IMR-90 (cell line): Measurements from ENCODE around the gene MSMP. TPM values are rescaled to one million over a fixed set of nuclear protein-coding genes. Genes with fewer than 3 reads are reported as not detected.

Experiments
- ATAC-seq: fragments of 200-7000 bp; cut with Tn5 transposase; 2 replicates; pipeline ENCODE4 v1.9.1; 2020; ENCODE audit warnings: low read depth, mild to moderate bottlenecking, moderate library complexity
- BruUV-seq: library from RNA; stranded (reverse); fragments of 400-500 nt; replicated peaks from 2 replicates; lab custom pipeline; 2021; lab: Mats Ljungman, UMichigan
- CTCF ChIA-PET: fragments of 300-600 bp; formaldehyde crosslinking; extraction: SDS; loops from one replicate; lab custom pipeline; 2021; ENCODE audit warnings: antibody characterized with exemption; lab: Yijun Ruan, JAX
- POLR2A ChIA-PET: fragments of 300-600 bp; sonication (Branson Sonifier 250); formaldehyde crosslinking; loops from one replicate; lab custom pipeline; 2022; ENCODE audit warnings: antibody characterized with exemption; ENCODE audit not compliant: unreplicated experiment; lab: Charles Lee
- DNase-seq: peaks from one replicate; pipeline ENCODE4 v3.0.0; 2013
- H2AFZ ChIP-seq: replicated peaks from 2 replicates; pipeline ENCODE3; 2013; ENCODE audit warnings: low read length, mild to moderate bottlenecking; ENCODE audit not compliant: poor library complexity
- H2AK5ac ChIP-seq: 2 replicates; pipeline ENCODE4 v1.6.1; 2013; ENCODE audit warnings: low read depth, low read length, inconsistent platforms
- H2AK9ac ChIP-seq: replicated peaks from 2 replicates; pipeline ENCODE3; 2013; ENCODE audit warnings: mild to moderate bottlenecking, low read depth, low read length, moderate library complexity; ENCODE audit not compliant: poor library complexity
- H2BK120ac ChIP-seq: 2 replicates; pipeline ENCODE4 v1.6.1; 2013; ENCODE audit warnings: low read depth, low read length, inconsistent platforms
- H2BK15ac ChIP-seq: 3 replicates; pipeline ENCODE4 v1.6.1; 2013; ENCODE audit warnings: low read depth, low read length, inconsistent platforms
- H2BK20ac ChIP-seq: 2 replicates; pipeline ENCODE4 v1.6.1; 2013; ENCODE audit warnings: low read depth, mild to moderate bottlenecking, inconsistent platforms, low read length, moderate library complexity
- H2BK5ac ChIP-seq: 2 replicates; pipeline ENCODE4 v1.6.1; 2013; ENCODE audit warnings: mild to moderate bottlenecking, low read depth, low read length, inconsistent platforms; ENCODE audit not compliant: poor library complexity, severe bottlenecking
- H3K14ac ChIP-seq: replicated peaks from 2 replicates; pipeline ENCODE4 v1.6.1; 2013; ENCODE audit warnings: low read depth, low read length, inconsistent platforms
- H3K18ac ChIP-seq: 2 replicates; pipeline ENCODE4 v1.6.1; 2013; ENCODE audit warnings: low read depth, low read length, control low read depth
- H3K23ac ChIP-seq: 2 replicates; pipeline ENCODE4 v1.6.1; 2013; ENCODE audit warnings: low read depth, low read length, inconsistent platforms
- H3K27ac ChIP-seq: 2 replicates; pipeline ENCODE4 v1.5.1; 2013; ENCODE audit warnings: mild to moderate bottlenecking, control low read depth, low read length; ENCODE audit not compliant: insufficient read depth
- H3K27me3 ChIP-seq: 2 replicates; pipeline ENCODE4 v1.6.1; 2013; ENCODE audit warnings: low read length; ENCODE audit not compliant: control insufficient read depth, insufficient read depth
- H3K36me3 ChIP-seq: 2 replicates; pipeline ENCODE4 v1.6.1; 2013; ENCODE audit warnings: low read length, mixed read lengths; ENCODE audit not compliant: control insufficient read depth, insufficient read depth
- H3K4ac ChIP-seq: 2 replicates; pipeline ENCODE4 v1.6.1; 2013; ENCODE audit warnings: low read depth, low read length, inconsistent platforms
- H3K4me1 ChIP-seq: 2 replicates; pipeline ENCODE4 v1.6.1; 2013; ENCODE audit warnings: low read length, mixed read lengths; ENCODE audit not compliant: control insufficient read depth, insufficient read depth
- H3K4me2 ChIP-seq: 2 replicates; pipeline ENCODE4 v1.6.1; 2013; ENCODE audit warnings: low read depth, mild to moderate bottlenecking, control low read depth, low read length, moderate library complexity
- H3K4me3 ChIP-seq: 2 replicates; pipeline ENCODE4 v1.5.1; 2013; ENCODE audit warnings: low read depth, mild to moderate bottlenecking, control low read depth, low read length, moderate library complexity; ENCODE audit not compliant: insufficient read depth
- H3K56ac ChIP-seq: 2 replicates; pipeline ENCODE4 v1.6.1; 2013; ENCODE audit warnings: low read length, inconsistent platforms; ENCODE audit not compliant: insufficient read depth; ENCODE audit errors: extremely low read depth
- H3K79me1 ChIP-seq, 2 experiments: 2 replicates each; pipeline ENCODE4 v1.6.1; 2013; ENCODE audit warnings: low read length in 2 of 2, inconsistent platforms in 1 of 2, low read depth in 1 of 2
- H3K9ac ChIP-seq: 2 replicates; pipeline ENCODE4 v1.6.1; 2013; ENCODE audit warnings: low read depth, low read length, control low read depth
- H3K9me1 ChIP-seq: 2 replicates; pipeline ENCODE4 v1.6.1; 2013; ENCODE audit warnings: low read length, inconsistent platforms; ENCODE audit not compliant: insufficient read depth
- H3K9me3 ChIP-seq: 2 replicates; pipeline ENCODE4 v1.6.1; 2013; ENCODE audit warnings: low read length; ENCODE audit not compliant: control insufficient read depth, insufficient read depth
- H4K20me1 ChIP-seq: 2 replicates; pipeline ENCODE4 v1.6.1; 2013; ENCODE audit warnings: low read length, inconsistent platforms; ENCODE audit not compliant: insufficient read depth
- H4K5ac ChIP-seq: 2 replicates; pipeline ENCODE4 v1.6.1; 2013; ENCODE audit warnings: mild to moderate bottlenecking, low read depth, low read length, control low read depth
- H4K8ac ChIP-seq, 2 experiments: 2 replicates each; pipeline ENCODE4 v1.6.1; 2013; ENCODE audit warnings: low read depth in 2 of 2, low read length in 2 of 2, control low read depth in 1 of 2, inconsistent platforms in 1 of 2
- H4K91ac ChIP-seq: 2 replicates; pipeline ENCODE4 v1.6.1; 2013; ENCODE audit warnings: low read depth, low read length, inconsistent platforms; ENCODE audit not compliant: insufficient read depth
- BHLHE40 ChIP-seq: fragments of 150-350 bp; IDR thresholded peaks from 2 replicates; pipeline ENCODE4 v1.6.1; 2016; ENCODE audit warnings: mild to moderate bottlenecking, low read depth, low read length
- CEBPB ChIP-seq: IDR thresholded peaks from 2 replicates; pipeline ENCODE4 v1.6.1; 2012; ENCODE audit warnings: low read depth, low read length, improper control_type of control experiment
- CTCF ChIP-seq: conservative IDR thresholded peaks from 2 replicates; pipeline ENCODE4 v1.5.1; 2012; ENCODE audit warnings: mild to moderate bottlenecking, low read depth, low read length, improper control_type of control experiment
- ELK1 ChIP-seq: fragments of 150-350 bp; IDR thresholded peaks from 2 replicates; pipeline ENCODE4 v1.6.1; 2016; ENCODE audit warnings: low read depth, mild to moderate bottlenecking, low read length, moderate library complexity, borderline replicate concordance
- FOS ChIP-seq: fragments of 150-350 bp; IDR thresholded peaks from 2 replicates; pipeline ENCODE4 v1.6.1; 2016; ENCODE audit warnings: low read depth, low read length
- MAZ ChIP-seq: IDR thresholded peaks from 2 replicates; pipeline ENCODE4 v1.6.1; 2012; ENCODE audit warnings: low read depth, mild to moderate bottlenecking, low read length, improper control_type of control experiment, moderate library complexity, borderline replicate concordance
- MXI1 ChIP-seq: IDR thresholded peaks from 2 replicates; pipeline ENCODE4 v1.6.1; 2012; ENCODE audit warnings: low read depth, mild to moderate bottlenecking, low read length, moderate library complexity, borderline replicate concordance
- NFE2L2 ChIP-seq: fragments of 150-350 bp; IDR thresholded peaks from 2 replicates; pipeline ENCODE4 v1.6.1; 2016; ENCODE audit warnings: low read depth, mild to moderate bottlenecking, low read length
- POLR2A ChIP-seq: IDR thresholded peaks from 2 replicates; pipeline ENCODE4 v1.6.1; 2012; ENCODE audit warnings: mild to moderate bottlenecking, low read depth, low read length
- RAD21 ChIP-seq: IDR thresholded peaks from 2 replicates; pipeline ENCODE4 v1.6.1; 2012; ENCODE audit warnings: low read length, improper control_type of control experiment
- RCOR1 ChIP-seq: IDR thresholded peaks from 2 replicates; pipeline ENCODE4 v1.6.1; 2012; ENCODE audit warnings: mild to moderate bottlenecking, low read length, improper control_type of control experiment; ENCODE audit not compliant: insufficient replicate concordance
- SMC3 ChIP-seq: fragments of 150-350 bp; IDR thresholded peaks from 2 replicates; pipeline ENCODE4 v1.6.1; 2016; ENCODE audit warnings: low read depth, mild to moderate bottlenecking, antibody characterized with exemption, low read length, moderate library complexity
- WGBS, 2 experiments: methylation state at CpG; one replicate each; pipeline versions ENCODE4 v1.1.5 to v1.1.7; 2013; ENCODE audit warnings: missing lambda C conversion rate in 2 of 2; ENCODE audit not compliant: insufficient read length in 1 of 2; ENCODE audit errors: extremely low coverage in 2 of 2; 5-methylcytosine and 5-hydroxymethylcytosine counted together
- dilution Hi-C: fragments of 300-500 bp; cut with HindIII; formaldehyde crosslinking; loops from one replicate; pipeline ENCODE4 v1.14.3; 2018; ENCODE audit warnings: low sequenced_read_pairs; ENCODE audit not compliant: unreplicated experiment
- in situ Hi-C: fragments of 300-500 bp; cut with MboI; formaldehyde crosslinking; loops from 3 replicates; pipeline ENCODE4 v1.14.3; 2019; ENCODE audit warnings: low sequenced_read_pairs, inconsistent platforms, mixed read lengths
- intact Hi-C: fragments of 100-400 bp; cut with micrococcal nuclease; formaldehyde crosslinking; loops from 2 replicates; pipeline ENCODE4 v1.10.0; 2022
- polyA plus RNA-seq, 3 experiments: library from polyadenylated mRNA; depleted of rRNA; stranded (reverse); fragments of >200 nt; gene quantifications; 2 replicates each; pipeline ENCODE4 v1.2.3, GENCODE V29; 2012; ENCODE audit warnings: low replicate concordance in 1 of 3
- total RNA-seq: library from RNA; depleted of rRNA; stranded (reverse); fragments of >200 nt; gene quantifications from 2 replicates; pipeline ENCODE4 v1.2.3, GENCODE V29; 2012

MSMP gene
- total and polyA plus RNA-seq, 2 of the 4 experiments (the other 2 are of a cell fraction) = not detected

DNA sequence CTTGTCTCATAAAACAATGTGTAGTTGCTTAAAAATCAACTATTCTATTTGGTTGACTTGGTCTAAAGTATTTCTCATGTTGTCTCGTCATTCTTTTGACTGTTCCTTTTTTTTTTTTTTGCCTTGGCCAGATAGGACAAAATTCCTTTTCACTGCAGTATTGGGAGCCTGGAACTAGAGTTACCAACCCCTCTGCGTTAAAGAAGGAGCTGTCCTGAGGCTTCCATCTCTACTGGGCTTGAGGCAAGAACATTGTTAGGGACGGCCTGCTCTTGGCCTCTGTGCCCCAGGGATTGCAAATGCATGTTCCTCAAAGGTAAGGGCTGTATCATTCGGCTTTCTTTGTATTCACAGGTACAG is 35.9 kb upstream of the MSMP start:
- in situ Hi-C loops = no loop called here
- no TSS peak for BruUV-seq

More for the DNA sequence above, 35.9 kb upstream of the MSMP start:
- H3K4me3 ChIP-seq = no peak overlapping the region
- H4K8ac ChIP-seq = no peak overlapping the region
- no peak for ATAC-seq
- intact Hi-C loops = loop anchor here (1.0 to 2.0 kb wide), 5 partner anchors 23 to 155 kb away; partner anchors contain the start of gene SPAG8
- H3K36me3 ChIP-seq = no peaks in the 10 kb centered on the region
- peak overlapping the region; percentile 93 for H2AFZ ChIP-seq
- H3K9me1 ChIP-seq = peaks cover 24% of the 10 kb centered on the region
- no peak overlapping the region for H3K18ac ChIP-seq
- no peak overlapping the region for H2BK15ac ChIP-seq
- no peak for DNase-seq
- ChIA-PET POLR2A (interaction anchor here (0.8 kb wide), 1 partner anchor 92 kb away, joined by 3 read pairs; no protein-coding TSS in a partner anchor), CTCF (interaction anchor here (0.6 to 2.1 kb wide), 23 partner anchors 13 to 240 kb away, joined by 3 to 25 read pairs (median 3); partner anchors contain the start of genes OR13J1 and SPAG8)
- no peak overlapping the region for H4K5ac ChIP-seq
- no peak overlapping the region for H4K91ac ChIP-seq
- H2BK5ac ChIP-seq = no peak overlapping the region
- TF ChIP-seq RAD21 = no peak
- TF ChIP-seq SMC3 = no peak
- no peak for TF ChIP-seq RCOR1
- no peak for TF ChIP-seq FOS
- no peak for TF ChIP-seq NFE2L2
- no peak for TF ChIP-seq MAZ
- TF ChIP-seq CEBPB = no peak
- TF ChIP-seq ELK1 = no peak
- no peak for TF ChIP-seq MXI1
- no peak for TF ChIP-seq POLR2A
- no peak for TF ChIP-seq CTCF
- no peak for TF ChIP-seq BHLHE40
- dilution Hi-C loops = no loop called here
- H4K20me1 ChIP-seq = no peaks in the 10 kb centered on the region
- H2BK120ac ChIP-seq = no peak overlapping the region
- no peak overlapping the region for H2AK9ac ChIP-seq
- H3K9me3 ChIP-seq = no peaks in the 10 kb centered on the region
- no peak overlapping the region for H3K14ac ChIP-seq
- H3K23ac ChIP-seq = no peak overlapping the region
- no peak overlapping the region for H2AK5ac ChIP-seq
- no peak overlapping the region for H3K9ac ChIP-seq
- H3K27ac ChIP-seq = no peak overlapping the region
- peaks cover 10% of the 10 kb centered on the region for H3K27me3 ChIP-seq
- H3K79me1 ChIP-seq = peaks cover 21 to 34% of the 10 kb centered on the region in 2 experiments
- H3K56ac ChIP-seq = no peak overlapping the region
- H3K4ac ChIP-seq = no peak overlapping the region
- no peak overlapping the region for H3K4me2 ChIP-seq
- H3K4me1 ChIP-seq = peaks cover 27% of the 10 kb centered on the region
- WGBS, 2 experiments = no CpG with 5 or more reads among the region's 4 CpGs
- H2BK20ac ChIP-seq = no peak overlapping the region
